ENCODE measurements around the gene FOXO6. TPM values are rescaled to one million over a fixed set of nuclear protein-coding genes. Genes with fewer than 3 reads are reported as not detected.

The FOXO6 gene
- total RNA-seq, 1 experiment from 2014 or later, result 0.59 TPM

DNA sequence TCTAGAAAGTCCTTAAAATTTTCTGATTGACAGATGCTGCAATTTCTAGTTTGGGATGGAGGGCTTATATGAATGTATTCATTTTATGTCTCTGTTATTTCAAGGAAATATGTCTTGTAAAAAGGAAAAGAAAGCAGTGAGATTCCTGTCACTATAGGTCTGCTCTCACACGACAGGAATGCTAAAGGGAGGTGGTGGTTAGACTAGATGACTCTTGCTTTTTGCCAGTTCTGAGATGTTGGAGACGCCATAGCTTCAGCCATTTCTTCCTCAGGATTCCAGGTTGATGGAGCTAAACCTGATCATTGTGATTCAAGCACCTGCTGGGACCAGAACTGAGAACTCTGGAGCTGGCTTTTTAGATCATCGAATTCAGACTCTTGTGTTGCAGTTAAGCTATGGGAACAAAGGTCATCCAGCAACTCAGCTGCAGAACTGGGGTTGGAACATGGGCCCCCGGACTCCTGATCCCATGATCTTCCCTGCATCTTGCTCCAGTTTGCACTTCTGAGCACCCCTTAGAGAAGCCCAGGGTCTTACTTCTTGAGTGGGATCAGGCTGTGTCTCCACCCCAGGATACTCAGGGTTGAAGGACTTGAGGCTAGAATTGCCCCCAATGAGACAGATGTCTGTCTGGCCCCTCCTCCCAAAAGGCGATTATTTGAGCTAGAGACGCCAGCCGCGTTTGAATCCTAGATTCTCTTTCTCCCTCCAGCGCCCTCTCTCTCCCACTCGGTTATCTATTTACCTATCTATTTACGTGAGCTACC, 46.7 kb upstream of the FOXO6 start:
- DNase-seq, result no peak
- CTCF ChIA-PET, result interaction anchor here (0.8 kb wide), 1 partner anchor 33 kb away, joined by 3 read pairs; no protein-coding TSS in a partner anchor
- H3K27ac Mint-ChIP-seq (ENCODE audit: unreplicated experiment), result no peak overlapping the region
- TF ChIP-seq, protein P1, sequence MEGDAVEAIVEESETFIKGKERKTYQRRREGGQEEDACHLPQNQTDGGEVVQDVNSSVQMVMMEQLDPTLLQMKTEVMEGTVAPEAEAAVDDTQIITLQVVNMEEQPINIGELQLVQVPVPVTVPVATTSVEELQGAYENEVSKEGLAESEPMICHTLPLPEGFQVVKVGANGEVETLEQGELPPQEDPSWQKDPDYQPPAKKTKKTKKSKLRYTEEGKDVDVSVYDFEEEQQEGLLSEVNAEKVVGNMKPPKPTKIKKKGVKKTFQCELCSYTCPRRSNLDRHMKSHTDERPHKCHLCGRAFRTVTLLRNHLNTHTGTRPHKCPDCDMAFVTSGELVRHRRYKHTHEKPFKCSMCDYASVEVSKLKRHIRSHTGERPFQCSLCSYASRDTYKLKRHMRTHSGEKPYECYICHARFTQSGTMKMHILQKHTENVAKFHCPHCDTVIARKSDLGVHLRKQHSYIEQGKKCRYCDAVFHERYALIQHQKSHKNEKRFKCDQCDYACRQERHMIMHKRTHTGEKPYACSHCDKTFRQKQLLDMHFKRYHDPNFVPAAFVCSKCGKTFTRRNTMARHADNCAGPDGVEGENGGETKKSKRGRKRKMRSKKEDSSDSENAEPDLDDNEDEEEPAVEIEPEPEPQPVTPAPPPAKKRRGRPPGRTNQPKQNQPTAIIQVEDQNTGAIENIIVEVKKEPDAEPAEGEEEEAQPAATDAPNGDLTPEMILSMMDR (IDR thresholded peaks at IDR 0.05; ENCODE audit: insufficient read depth in 1 of 2, low read depth in 1 of 2, low read length in 1 of 2, severe bottlenecking in 1 of 2, unreplicated experiment in 1 of 2), result no peak
- peaks cover 2% of the 10 kb centered on the region for H3K27me3 Mint-ChIP-seq (ENCODE audit: insufficient read depth, unreplicated experiment)
- H3K4me1 ChIP-seq, result peaks cover 6% of the 10 kb centered on the region; the same call in 1 of the 2 replicates
- no peak overlapping the region for H3K4me3 ChIP-seq (ENCODE audit: low read depth, low read length)
- intact Hi-C loops (cut with micrococcal nuclease; ENCODE audit: unreplicated experiment), result no loop called here
- H3K9me3 ChIP-seq, result no peaks in the 10 kb centered on the region
- no peaks in the 10 kb centered on the region for H3K9me3 Mint-ChIP-seq (ENCODE audit: unreplicated experiment)
- H3K36me3 Mint-ChIP-seq (ENCODE audit: insufficient read depth, unreplicated experiment), result no peaks in the 10 kb centered on the region
- H3K27me3 ChIP-seq (replicated peaks; ENCODE audit: control insufficient read depth, insufficient read depth, low read length), result no peaks in the 10 kb centered on the region
- BruUV-seq (replicated peaks), result no TSS peak
- H3K36me3 ChIP-seq (ENCODE audit: control insufficient read depth, insufficient read depth, low read length), result no peaks in the 10 kb centered on the region
- no peak overlapping the region for H3K4me3 Mint-ChIP-seq (ENCODE audit: unreplicated experiment)
- peaks cover 15% of the 10 kb centered on the region for H3K4me1 Mint-ChIP-seq (ENCODE audit: low read depth, unreplicated experiment)
- POLR2A ChIA-PET, result no interaction called here

DNA sequence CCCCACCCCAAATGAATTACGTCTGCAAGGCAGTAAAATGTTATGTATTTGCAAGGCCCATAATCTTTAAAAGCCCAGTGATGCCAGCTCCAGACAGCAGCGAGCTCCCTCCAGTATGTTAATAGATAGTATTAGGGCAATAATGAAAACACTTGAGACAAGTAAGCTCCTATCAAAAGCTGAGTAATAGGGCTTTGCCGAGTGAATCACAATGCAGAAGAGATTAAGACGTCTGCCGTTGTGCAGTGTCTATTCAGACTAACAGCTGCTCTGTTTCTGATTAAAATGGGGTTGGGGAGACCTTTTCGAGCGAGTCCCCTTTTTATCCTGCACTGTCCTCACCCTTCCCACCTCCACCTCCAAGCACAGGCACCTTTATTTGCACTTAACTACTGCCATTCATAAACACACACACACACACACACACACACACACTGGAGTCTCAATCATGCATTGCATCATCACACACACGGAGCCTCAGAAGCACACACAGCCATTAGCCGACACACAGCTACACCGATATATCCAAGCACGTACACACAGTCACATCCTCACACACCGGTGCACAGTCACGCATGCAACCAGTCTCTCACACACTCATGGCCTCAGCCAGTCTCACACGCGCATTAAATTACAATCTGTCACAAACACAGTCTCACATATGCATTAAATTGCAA, 46.0 kb upstream of the FOXO6 start:
- BruUV-seq (replicated peaks), result no TSS peak
- Mint-ChIP-seq H3K27ac (ENCODE audit: unreplicated experiment) (no peak overlapping the region), H3K4me1 (ENCODE audit: low read depth, unreplicated experiment) (peaks cover 15% of the 10 kb centered on the region), H3K36me3 (ENCODE audit: insufficient read depth, unreplicated experiment) (no peaks in the 10 kb centered on the region), H3K4me3 (ENCODE audit: unreplicated experiment) (no peak overlapping the region), H3K27me3 (ENCODE audit: insufficient read depth, unreplicated experiment) (peaks cover 2% of the 10 kb centered on the region), H3K9me3 (ENCODE audit: unreplicated experiment) (no peaks in the 10 kb centered on the region)
- intact Hi-C loops (cut with micrococcal nuclease; ENCODE audit: unreplicated experiment), result no loop called here
- Histone ChIP-seq H3K36me3 (ENCODE audit: control insufficient read depth, insufficient read depth, low read length) (no peaks in the 10 kb centered on the region), H3K4me1 (peaks cover 6% of the 10 kb centered on the region; the same call in 1 of the 2 replicates), H3K9me3 (no peaks in the 10 kb centered on the region), H3K4me3 (ENCODE audit: low read depth, low read length) (no peak overlapping the region), H3K27me3 (replicated peaks; ENCODE audit: control insufficient read depth, insufficient read depth, low read length) (no peaks in the 10 kb centered on the region)
- ChIA-PET CTCF (interaction anchor here (0.8 kb wide), 1 partner anchor 32 kb away, joined by 3 read pairs; no protein-coding TSS in a partner anchor), POLR2A (no interaction called here)
- TF ChIP-seq, protein P1 (IDR thresholded peaks at IDR 0.05; ENCODE audit: insufficient read depth in 1 of 2, low read depth in 1 of 2, low read length in 1 of 2, severe bottlenecking in 1 of 2, unreplicated experiment in 1 of 2), result no peak
- no peak for DNase-seq

DNA sequence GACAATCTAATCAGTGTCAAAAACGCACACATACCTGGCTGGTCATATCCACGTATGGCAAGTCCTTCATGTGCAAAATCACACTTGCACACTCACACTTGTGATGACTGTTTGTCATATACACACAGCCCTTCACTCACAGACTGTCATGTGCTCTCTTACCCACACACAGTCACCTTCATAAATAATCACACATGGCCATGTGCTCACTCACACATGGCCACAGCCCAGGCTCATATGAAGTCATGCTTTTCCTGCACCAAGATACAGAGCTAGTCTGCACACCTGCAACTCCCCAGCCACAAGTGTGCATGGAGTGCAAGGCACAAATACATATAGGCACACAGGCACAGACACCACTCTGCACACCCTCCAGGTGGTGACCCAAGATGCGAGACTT, 45.4 kb upstream of the FOXO6 start:
- Mint-ChIP-seq H3K27ac (ENCODE audit: unreplicated experiment) (no peak overlapping the region), H3K27me3 (ENCODE audit: insufficient read depth, unreplicated experiment) (no peaks in the 10 kb centered on the region)
- BruUV-seq (replicated peaks), result no TSS peak

More for the DNA sequence above, 45.4 kb upstream of the FOXO6 start:
- no peak overlapping the region for H3K4me3 ChIP-seq (ENCODE audit: low read depth, low read length)
- TF ChIP-seq, protein P1 (IDR thresholded peaks at IDR 0.05; ENCODE audit: insufficient read depth in 1 of 2, low read depth in 1 of 2, low read length in 1 of 2, severe bottlenecking in 1 of 2, unreplicated experiment in 1 of 2), result no peak
- H3K4me3 Mint-ChIP-seq (ENCODE audit: unreplicated experiment), result no peak overlapping the region
- no peaks in the 10 kb centered on the region for H3K27me3 ChIP-seq (replicated peaks; ENCODE audit: control insufficient read depth, insufficient read depth, low read length)
- no peaks in the 10 kb centered on the region for H3K9me3 Mint-ChIP-seq (ENCODE audit: unreplicated experiment)
- H3K9me3 ChIP-seq, result no peaks in the 10 kb centered on the region
- peaks cover 15% of the 10 kb centered on the region for H3K4me1 Mint-ChIP-seq (ENCODE audit: low read depth, unreplicated experiment)
- H3K36me3 ChIP-seq (ENCODE audit: control insufficient read depth, insufficient read depth, low read length), result no peaks in the 10 kb centered on the region
- peaks cover 6% of the 10 kb centered on the region; the same call in 1 of the 2 replicates for H3K4me1 ChIP-seq
- no peak for DNase-seq
- POLR2A ChIA-PET, result no interaction called here
- CTCF ChIA-PET, result no interaction called here
- no peaks in the 10 kb centered on the region for H3K36me3 Mint-ChIP-seq (ENCODE audit: insufficient read depth, unreplicated experiment)
- intact Hi-C loops (cut with micrococcal nuclease; ENCODE audit: unreplicated experiment), result no loop called here
